Measurements from ENCODE around the gene AOPEP.

Gene AOPEP

DNA sequence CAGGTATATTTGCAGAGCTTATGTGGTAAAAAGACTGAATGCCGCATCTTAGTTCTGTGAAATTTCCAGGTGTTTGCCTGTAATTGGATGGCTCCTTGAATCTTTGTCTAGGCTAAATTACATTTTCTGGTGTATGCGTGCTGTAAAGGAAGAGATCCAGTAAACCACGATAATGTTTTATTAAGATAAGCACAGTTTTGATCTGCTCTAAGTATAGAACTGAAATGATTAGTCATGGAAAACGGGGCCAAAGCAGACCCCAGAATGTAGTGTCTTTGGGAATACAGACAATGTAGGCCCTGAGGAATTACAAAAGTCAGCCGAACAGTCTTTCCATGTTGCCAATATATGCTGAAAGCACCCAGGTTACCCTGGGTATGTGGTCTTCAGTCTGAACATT is 333.7 kb downstream of the AOPEP start:
- in situ Hi-C loops (cut with MboI; ENCODE audit: low sequenced_read_pairs, unreplicated experiment), result no loop called here
- no peak for DNase-seq (ENCODE audit: low spot score)
- TF ChIP-seq, protein P1, sequence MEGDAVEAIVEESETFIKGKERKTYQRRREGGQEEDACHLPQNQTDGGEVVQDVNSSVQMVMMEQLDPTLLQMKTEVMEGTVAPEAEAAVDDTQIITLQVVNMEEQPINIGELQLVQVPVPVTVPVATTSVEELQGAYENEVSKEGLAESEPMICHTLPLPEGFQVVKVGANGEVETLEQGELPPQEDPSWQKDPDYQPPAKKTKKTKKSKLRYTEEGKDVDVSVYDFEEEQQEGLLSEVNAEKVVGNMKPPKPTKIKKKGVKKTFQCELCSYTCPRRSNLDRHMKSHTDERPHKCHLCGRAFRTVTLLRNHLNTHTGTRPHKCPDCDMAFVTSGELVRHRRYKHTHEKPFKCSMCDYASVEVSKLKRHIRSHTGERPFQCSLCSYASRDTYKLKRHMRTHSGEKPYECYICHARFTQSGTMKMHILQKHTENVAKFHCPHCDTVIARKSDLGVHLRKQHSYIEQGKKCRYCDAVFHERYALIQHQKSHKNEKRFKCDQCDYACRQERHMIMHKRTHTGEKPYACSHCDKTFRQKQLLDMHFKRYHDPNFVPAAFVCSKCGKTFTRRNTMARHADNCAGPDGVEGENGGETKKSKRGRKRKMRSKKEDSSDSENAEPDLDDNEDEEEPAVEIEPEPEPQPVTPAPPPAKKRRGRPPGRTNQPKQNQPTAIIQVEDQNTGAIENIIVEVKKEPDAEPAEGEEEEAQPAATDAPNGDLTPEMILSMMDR (IDR thresholded peaks at IDR 0.05; ENCODE audit: borderline replicate concordance, control extremely low read depth, extremely low read depth, insufficient read depth, missing control alignments), result no peak

- in situ Hi-C loops (cut with MboI; ENCODE audit: low sequenced_read_pairs, unreplicated experiment), result no loop called here
- no peak for DNase-seq (ENCODE audit: low spot score)
- TF ChIP-seq, protein P1 (IDR thresholded peaks at IDR 0.05; ENCODE audit: borderline replicate concordance, control extremely low read depth, extremely low read depth, insufficient read depth, missing control alignments), result no peak
Observed at GRCh38 chr9:95060916-95061315, 334.4 kb downstream of the AOPEP start.

GRCh38 chr9:95061916-95062595 is 335.6 kb downstream of the AOPEP start:
- in situ Hi-C loops (cut with MboI; ENCODE audit: low sequenced_read_pairs, unreplicated experiment), result no loop called here

GRCh38 chr9:95062596-95063065 is 336.1 kb downstream of the AOPEP start:
- DNase-seq (ENCODE audit: low spot score), result no peak

More at GRCh38 chr9:95061916-95062595, 335.6 kb downstream of the AOPEP start:
- TF ChIP-seq, protein P1 (IDR thresholded peaks at IDR 0.05; ENCODE audit: borderline replicate concordance, control extremely low read depth, extremely low read depth, insufficient read depth, missing control alignments), result no peak
- DNase-seq (ENCODE audit: low spot score), result no peak

GRCh38 chr9:95063300-95063699 is 336.8 kb downstream of the AOPEP start:
- TF ChIP-seq, protein P1 (IDR thresholded peaks at IDR 0.05; ENCODE audit: borderline replicate concordance, control extremely low read depth, extremely low read depth, insufficient read depth, missing control alignments), result no peak
- DNase-seq (ENCODE audit: low spot score), result no peak
- in situ Hi-C loops (cut with MboI; ENCODE audit: low sequenced_read_pairs, unreplicated experiment), result no loop called here

More at GRCh38 chr9:95062596-95063065, 336.1 kb downstream of the AOPEP start:
- TF ChIP-seq, protein P1 (IDR thresholded peaks at IDR 0.05; ENCODE audit: borderline replicate concordance, control extremely low read depth, extremely low read depth, insufficient read depth, missing control alignments), result no peak
- in situ Hi-C loops (cut with MboI; ENCODE audit: low sequenced_read_pairs, unreplicated experiment), result no loop called here

DNA sequence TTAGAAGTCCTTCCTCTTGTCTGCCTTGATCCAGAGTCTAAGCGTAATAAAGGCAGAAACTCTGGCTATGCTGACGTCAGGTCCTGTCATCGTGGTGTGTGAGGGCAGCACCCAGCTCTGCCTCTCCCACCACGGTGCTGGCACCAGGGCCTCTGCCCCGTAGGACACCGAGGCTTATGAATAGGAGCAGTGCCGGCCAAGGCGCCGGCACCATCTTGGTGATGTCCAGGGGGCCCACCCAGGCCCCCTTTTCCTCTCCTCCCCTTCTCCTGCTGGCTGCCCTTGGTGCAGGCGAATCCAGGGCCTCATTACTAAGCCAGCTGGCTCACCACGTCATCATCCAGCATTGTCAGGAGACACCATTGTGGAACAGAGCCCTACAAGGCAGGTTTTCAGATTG is 338.7 kb downstream of the AOPEP start:
- TF ChIP-seq, protein P1 (IDR thresholded peaks at IDR 0.05; ENCODE audit: borderline replicate concordance, control extremely low read depth, extremely low read depth, insufficient read depth, missing control alignments), result no peak
- in situ Hi-C loops (cut with MboI; ENCODE audit: low sequenced_read_pairs, unreplicated experiment), result no loop called here
- no peak for DNase-seq (ENCODE audit: low spot score)
